Dedifferentiated amniotic fluid mesenchymal stem cell (primary cell): Measurements from ENCODE around the gene TIMP3.
"Not testable (repeated sequence)": the region's sequence is repeated elsewhere in the genome, so short reads cannot be mapped to it uniquely, and the experiment has no call there.

ENCODE experiments used
- DNase-seq: peaks from one replicate; pipeline ENCODE4 v3.0.0-alpha.2; 2016; ENCODE audit errors: extremely low spot score

TIMP3 gene

GRCh38 chr22:32801537-32802236 lies at the start of gene TIMP3:
TSS of gene TIMP3 (plus strand) at chr22:32801705. CDS start at chr22:32802002, 297 bp downstream.
- peak; percentile 73 for DNase-seq

GRCh38 chr22:32752326-32752725 lies 49.2 kb upstream of the TIMP3 start:
- no peak for DNase-seq

- no peak for DNase-seq
Observed at GRCh38 chr22:32752816-32753520, 48.5 kb upstream of the TIMP3 start.

- no peak for DNase-seq
Observed at GRCh38 chr22:32753591-32753990, 47.9 kb upstream of the TIMP3 start.

- no peak for DNase-seq
Observed at GRCh38 chr22:32754413-32755041, 47.0 kb upstream of the TIMP3 start.

GRCh38 chr22:32757086-32757762 lies 44.3 kb upstream of the TIMP3 start:
- not testable (repeated sequence) for DNase-seq

GRCh38 chr22:32758866-32759385 lies 42.6 kb upstream of the TIMP3 start:
- DNase-seq = no peak

GRCh38 chr22:32760396-32760795 lies 41.1 kb upstream of the TIMP3 start:
- DNase-seq = no peak

GRCh38 chr22:32760815-32761214 lies 40.7 kb upstream of the TIMP3 start:
- no peak for DNase-seq

GRCh38 chr22:32761251-32761903 lies 40.1 kb upstream of the TIMP3 start:
- no peak for DNase-seq

GRCh38 chr22:32764330-32765131 lies 37.0 kb upstream of the TIMP3 start:
- peak; percentile 67 for DNase-seq

GRCh38 chr22:32765132-32765618 lies 36.3 kb upstream of the TIMP3 start:
- DNase-seq = no peak

- DNase-seq = no peak
Observed at GRCh38 chr22:32771756-32772155, 29.7 kb upstream of the TIMP3 start.

GRCh38 chr22:32775957-32776356 lies 25.5 kb upstream of the TIMP3 start:
- DNase-seq = no peak

GRCh38 chr22:32776397-32776796 lies 25.1 kb upstream of the TIMP3 start:
- DNase-seq = no peak

- no peak for DNase-seq
Observed at GRCh38 chr22:32776802-32777201, 24.7 kb upstream of the TIMP3 start.

GRCh38 chr22:32777987-32778386 lies 23.5 kb upstream of the TIMP3 start:
- DNase-seq = no peak

- DNase-seq = no peak
Observed at GRCh38 chr22:32780726-32781310, 20.7 kb upstream of the TIMP3 start.

- peak; percentile 40 for DNase-seq
Observed at GRCh38 chr22:32781695-32782094, 19.8 kb upstream of the TIMP3 start.
